GM21619 (cell line): ENCODE data around the gene WWOX.
"Not testable (repeated sequence)": the region's sequence is repeated elsewhere in the genome, so short reads cannot be mapped to it uniquely, and the experiment has no call there.

ENCODE experiments used
- ATAC-seq: cut with Tn5 transposase; IDR thresholded peaks from one replicate; pipeline ENCODE4 v1.9.1; 2021; ENCODE audit not compliant: unreplicated experiment

WWOX gene

GRCh38 chr16:79021991-79022630, 922.7 kb downstream of the WWOX start:
- ATAC-seq, result no peak

DNA sequence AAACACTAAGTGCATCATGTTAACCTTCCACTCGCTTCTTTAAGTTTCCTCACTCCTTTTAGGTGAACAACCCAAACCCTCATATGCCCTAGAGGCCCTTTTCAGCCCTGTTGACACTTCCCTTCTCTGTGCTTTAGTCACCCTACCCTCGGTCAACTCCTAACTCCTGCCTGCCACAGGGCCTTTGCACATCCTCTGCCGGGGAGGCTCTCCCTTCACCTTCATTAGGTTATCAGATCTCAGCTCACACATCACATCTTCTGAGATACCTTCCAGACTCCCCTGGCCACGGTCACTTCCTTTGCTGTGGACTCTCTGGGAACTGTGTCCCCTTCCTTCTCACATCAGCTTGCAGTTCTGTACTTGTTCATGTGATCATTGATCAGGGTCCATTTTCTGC, 926.7 kb downstream of the WWOX start:
- ATAC-seq, result no peak

- no peak for ATAC-seq
These were observed 937.1 kb downstream of the WWOX start for GRCh38 chr16:79036541-79036940.

DNA sequence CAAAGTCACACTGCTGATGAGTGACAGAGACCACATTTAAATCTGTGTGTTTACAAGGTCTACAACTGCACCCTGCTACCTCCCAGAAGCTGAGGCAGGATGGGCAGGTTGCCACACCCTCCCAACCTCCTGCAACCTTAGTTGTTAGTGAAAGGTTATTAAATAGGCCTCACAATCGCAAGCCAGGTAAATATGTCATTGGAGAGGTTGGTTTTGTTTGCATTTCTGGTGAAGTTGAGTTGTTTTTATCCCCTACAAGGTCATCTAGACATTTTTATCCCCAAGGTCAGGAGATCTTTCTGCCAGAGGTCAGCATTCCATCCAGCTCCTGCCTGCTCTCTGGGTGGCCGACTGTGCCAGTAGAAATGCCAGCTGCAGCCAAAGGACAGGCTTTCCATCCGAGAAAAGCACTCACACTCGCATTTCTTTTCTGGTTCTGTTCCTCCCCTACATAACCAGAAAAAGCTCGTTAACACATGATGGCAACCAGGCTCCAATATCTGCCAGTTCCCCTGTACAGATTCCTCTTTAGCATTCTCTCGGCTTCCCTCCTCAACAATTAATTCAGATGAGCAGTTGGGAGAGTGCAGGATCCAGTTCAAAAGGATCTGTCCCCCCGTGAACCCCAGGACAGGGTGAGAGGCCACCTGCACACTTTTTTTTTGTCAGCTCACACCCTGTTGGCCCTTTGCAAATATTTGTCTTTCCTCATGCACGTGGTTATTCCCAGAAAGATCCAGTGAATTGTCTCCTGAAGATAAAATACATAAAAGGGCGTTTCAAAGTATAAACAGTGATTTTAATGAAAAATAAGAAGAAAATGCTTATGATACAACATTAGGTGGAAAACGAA, 938.3 kb downstream of the WWOX start:
- no peak for ATAC-seq

GRCh38 chr16:79041206-79041605, 941.8 kb downstream of the WWOX start:
- ATAC-seq, result no peak

GRCh38 chr16:79042141-79042540, 942.7 kb downstream of the WWOX start:
- ATAC-seq, result no peak

DNA sequence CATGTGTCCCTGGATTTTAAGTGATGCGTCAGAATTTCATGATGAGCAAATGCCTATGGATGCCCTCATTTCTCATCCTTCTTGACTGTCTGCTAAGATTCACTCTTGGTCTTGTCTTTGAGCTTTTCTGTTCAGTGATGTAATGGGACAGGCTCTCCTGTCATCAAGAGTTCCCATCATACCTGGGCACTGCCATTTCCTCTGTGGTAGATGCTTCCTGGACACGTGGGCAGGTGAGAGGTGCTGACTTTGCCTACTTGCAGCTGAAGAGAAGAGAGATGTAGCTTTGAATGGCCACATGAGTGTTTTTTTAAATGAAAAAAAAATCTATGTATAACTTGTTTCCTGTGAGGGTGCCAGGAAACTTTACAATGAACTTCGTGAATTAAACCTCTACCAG, 943.4 kb downstream of the WWOX start:
- ATAC-seq, result no peak

DNA sequence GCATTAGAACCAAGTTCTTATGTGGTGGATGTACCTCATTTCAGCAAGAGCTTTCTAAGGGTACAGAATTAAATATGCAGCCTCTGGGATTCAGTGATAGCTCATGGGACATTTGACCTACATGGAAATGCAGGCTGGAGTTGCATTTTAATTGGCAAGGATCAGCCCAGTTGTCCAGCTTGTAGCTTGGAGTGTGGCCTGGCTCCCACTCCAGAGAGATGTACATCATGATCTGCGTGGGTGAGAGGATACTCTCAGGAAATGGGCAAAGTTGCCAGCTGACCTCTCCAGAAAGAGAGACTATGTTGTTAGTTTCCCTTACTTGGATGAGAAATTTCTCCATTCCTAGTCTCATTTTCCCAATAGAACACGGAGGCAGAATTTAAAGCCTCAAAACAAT, 945.7 kb downstream of the WWOX start:
- ATAC-seq, result no peak

DNA sequence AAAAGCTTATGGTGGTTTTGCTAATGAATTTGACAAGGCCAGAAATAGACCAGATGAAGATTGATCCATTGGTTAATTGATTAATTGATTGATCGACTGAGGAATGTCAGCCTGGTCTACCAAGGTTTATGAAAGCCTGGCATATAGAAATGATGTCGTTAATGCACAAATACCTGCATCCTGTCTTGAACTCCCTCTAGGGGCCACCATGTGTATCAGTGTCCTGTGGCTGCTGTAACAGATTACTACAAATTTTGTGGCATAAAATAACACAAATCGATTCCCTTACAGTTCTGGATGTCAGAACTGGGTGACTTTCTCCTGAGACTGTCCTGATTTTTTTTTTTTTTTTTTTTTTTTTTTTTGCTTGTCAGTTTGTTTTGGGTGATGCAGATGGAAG, 947.9 kb downstream of the WWOX start:
- peak; percentile 48 for ATAC-seq

GRCh38 chr16:79049040-79049439, 949.6 kb downstream of the WWOX start:
- no peak for ATAC-seq

DNA sequence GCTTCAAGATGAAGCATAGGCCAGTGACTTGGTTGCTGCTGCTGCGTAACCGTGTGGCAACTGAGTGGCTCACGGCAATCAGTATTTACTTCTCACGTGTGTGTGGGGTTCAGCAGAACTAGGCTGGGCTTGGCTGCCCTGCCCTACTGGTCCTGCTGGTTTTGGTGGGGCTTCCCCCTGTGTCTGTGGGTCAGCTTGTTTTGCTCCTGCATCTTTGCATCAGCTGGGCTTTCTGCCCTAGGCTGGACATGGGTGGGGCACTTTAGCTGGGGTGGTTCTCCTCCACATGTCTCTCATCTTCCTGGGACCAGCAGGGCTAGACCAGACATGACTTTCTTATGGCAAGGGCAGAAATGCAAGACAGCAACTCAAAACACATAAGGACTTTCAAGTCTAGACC, 950.6 kb downstream of the WWOX start:
- no peak for ATAC-seq

DNA sequence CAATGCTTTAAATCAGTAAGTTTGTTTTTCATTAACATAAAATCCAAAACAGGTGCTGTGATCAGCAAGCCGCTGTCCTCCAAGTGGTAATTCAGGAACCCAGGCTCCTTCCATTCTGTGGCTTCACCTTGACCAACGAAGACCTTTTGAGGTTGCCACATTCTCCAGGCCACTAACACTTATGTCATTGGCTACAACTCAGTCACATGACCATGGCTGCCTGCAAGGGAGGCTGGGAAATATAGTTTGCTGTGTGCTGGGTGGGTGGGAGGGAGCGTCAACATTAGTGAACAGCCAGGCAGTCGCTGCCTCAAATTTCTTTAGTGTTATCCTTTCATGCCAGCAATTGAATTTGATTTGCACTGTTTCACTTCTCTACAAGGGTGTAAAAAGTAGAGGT, 951.9 kb downstream of the WWOX start:
- ATAC-seq, result no peak

- not testable (repeated sequence) for ATAC-seq
These were observed 952.7 kb downstream of the WWOX start for GRCh38 chr16:79052198-79052597.

GRCh38 chr16:79053577-79053976, 954.1 kb downstream of the WWOX start:
- ATAC-seq, result no peak

DNA sequence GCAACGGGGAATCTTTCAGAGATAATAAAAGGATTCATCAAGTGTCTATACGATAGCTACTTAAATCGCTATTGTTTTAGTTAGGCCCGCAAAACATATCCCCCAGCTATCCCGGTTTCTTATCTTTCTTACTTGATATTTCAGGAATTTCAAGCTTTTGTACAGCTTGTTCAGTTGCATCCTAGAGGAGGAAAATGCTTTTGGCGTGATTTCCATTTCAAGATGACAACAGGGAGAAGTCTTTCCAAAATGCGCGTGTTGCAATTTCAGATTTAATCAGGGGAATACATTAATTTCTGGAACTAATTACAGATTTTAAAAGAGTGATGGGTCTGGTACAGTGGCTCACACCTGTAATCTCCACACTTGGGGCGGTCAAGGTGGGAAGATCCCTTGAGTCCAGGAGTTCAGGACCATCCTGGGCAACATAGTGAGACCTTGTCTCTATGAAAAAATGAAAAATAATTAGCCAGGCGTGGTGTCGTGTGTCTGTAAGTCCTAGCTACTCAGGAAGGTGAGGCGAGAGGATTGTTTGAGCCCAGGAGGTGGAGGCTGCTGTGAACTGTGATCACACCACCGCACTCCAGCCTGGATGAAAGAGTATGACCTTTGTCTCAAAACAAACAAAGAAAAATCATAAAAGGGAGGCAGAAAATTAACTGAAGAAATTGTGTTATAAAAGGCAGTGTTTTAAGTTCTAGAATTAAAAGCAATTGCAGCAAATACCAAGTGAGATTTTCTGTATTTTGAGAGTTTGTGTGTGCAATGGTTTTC, 954.9 kb downstream of the WWOX start:
- ATAC-seq, result no peak

GRCh38 chr16:79055251-79055970, 956.0 kb downstream of the WWOX start:
- no peak for ATAC-seq

DNA sequence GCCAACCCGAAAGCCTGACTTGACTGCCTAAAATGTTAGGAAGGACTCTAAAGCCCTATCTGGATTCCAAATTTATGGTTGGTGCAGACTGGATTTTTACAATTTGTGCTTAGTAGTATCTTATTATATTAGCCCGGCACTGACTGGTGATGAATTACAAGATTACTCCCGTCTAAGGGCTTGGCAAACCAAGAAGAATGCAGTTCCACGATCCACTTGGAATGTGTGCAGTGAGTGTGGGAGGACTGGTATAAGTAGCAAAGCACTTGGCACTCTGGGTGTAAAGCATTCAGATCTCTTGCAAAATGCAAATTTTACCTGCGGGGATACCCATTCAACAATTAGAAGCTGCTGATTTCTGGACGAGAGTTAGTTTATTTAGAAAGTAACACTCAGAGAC, 961.7 kb downstream of the WWOX start:
- no peak for ATAC-seq

GRCh38 chr16:79062336-79062735, 962.9 kb downstream of the WWOX start:
- no peak for ATAC-seq

- no peak for ATAC-seq
These were observed 963.4 kb downstream of the WWOX start for GRCh38 chr16:79062821-79063220.

DNA sequence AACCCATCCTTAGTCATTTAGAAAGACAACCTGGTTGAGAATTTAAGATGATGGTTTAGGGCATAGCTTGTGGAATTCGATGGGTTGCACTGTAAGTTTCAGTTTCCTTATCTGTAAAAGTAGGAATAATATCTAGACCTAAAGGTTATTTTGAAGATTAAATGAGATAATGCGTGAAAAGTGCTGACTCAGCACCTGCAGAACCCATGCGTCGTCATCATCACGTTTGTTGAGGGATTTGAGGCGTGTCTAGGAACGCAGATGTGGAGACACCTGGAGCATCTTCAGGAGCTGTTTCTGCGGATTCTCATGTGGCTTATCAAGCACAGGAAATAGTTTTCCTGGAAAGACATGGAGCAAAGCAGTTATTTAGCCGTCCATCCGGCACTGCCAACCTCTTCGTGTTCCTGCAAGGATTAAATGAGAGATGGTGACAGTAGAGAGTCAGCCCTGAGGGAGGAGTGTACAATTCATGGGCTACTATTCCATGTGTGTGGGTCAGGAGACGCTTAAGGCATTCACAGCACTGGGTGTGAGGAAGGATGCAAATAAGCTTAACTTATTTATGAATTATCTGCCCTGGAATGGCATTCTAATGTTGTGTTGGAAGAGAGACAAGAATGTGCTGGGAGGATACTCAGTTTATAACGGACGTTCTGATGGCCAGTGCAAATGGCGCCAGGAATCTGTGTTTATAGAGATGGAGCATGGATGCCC, 965.0 kb downstream of the WWOX start:
- no peak for ATAC-seq

DNA sequence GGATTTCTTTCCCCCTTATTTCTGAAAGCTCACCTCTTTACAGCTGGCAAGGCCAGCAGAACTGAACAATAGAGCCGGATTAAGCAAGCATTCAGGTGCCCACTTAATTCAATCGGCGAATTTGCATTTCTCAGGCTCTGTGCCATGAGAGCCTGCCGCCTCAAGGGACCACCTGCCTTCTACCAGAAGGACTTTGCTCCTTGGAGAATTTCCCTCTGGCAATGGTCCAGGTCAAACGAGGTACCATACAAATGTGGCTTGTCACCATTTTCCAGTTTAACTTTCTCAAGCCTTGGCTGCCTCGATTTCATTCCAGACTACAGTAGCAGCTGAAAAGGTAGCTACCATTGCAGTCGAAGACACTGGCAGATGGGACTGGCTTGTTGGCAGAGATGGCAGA, 967.1 kb downstream of the WWOX start:
- ATAC-seq, result no peak
